ENCODE measurements around the gene ZCCHC10.
"Not testable (repeated sequence)": the region's sequence is repeated elsewhere in the genome, so short reads cannot be mapped to it uniquely, and the experiment has no call there.

The ZCCHC10 gene

GRCh38 chr5:133053448-133053847 lies 27.1 kb upstream of the ZCCHC10 start:
- peak overlapping the region; percentile 97 for H3K9ac ChIP-seq (ENCODE audit: low read length)
- no peaks in the 10 kb centered on the region for H3K27me3 ChIP-seq (replicated peaks; ENCODE audit: control insufficient read depth, insufficient read depth, low read length)
- H3K36me3 ChIP-seq (ENCODE audit: control insufficient read depth, insufficient read depth, low read length, severe bottlenecking): no peaks in the 10 kb centered on the region
- peak overlapping the region; percentile 95 for H3K4me3 ChIP-seq (ENCODE audit: low read length)
- no peak for DNase-seq (ENCODE audit: low read depth)
- peaks cover 28% of the 10 kb centered on the region for H3K4me1 ChIP-seq (ENCODE audit: control insufficient read depth, insufficient read depth, low read length)
- H3K9me3 ChIP-seq (ENCODE audit: control insufficient read depth, low read length): no peaks in the 10 kb centered on the region

DNA sequence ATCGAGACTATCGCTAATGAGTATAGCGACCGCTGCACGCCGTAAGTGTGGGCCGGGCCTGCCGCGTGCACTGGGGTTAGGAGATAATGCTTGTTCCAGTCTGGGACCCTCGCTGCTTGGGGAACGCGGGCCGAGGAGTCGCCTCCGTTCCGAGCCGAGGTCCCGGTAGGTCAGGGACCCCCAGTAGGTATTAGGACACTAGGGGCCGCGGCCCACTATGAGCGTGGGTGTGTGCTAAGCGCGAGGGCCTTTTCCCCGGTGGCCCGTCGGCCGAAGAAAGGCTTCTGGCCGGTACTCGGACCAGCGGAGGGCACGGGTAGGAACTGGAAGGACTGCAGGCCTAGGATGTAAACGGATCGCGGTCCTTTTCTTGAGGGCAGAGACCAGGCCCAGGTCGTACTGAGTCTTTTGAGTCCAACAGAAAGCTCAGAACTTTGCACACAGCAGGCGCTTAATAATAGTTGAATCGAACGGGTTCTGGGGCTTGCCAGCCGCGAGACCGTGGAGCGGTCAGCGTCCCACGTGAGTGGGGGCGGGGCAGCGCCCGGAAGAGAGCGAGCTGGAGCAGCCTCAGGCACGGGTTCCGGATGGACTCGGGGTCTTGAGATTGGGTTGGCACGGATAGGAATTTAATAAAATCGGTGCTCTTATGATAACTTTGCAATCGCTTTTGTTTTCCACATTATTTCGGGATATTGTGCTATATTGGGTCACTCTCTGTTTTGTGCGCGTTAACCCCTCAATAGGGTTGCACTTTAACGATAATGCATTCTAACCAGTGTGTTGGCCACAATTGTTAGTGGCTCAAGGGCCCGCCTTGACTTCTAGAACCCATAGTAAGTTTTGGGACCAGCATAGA lies 26.2 kb upstream of the ZCCHC10 start:
- H3K9ac ChIP-seq (ENCODE audit: low read length): peak overlapping the region; percentile 97
- H3K36me3 ChIP-seq (ENCODE audit: control insufficient read depth, insufficient read depth, low read length, severe bottlenecking): no peaks in the 10 kb centered on the region
- H3K4me1 ChIP-seq (ENCODE audit: control insufficient read depth, insufficient read depth, low read length): peaks cover 28% of the 10 kb centered on the region
- DNase-seq (ENCODE audit: low read depth): peak; percentile 78
- H3K27me3 ChIP-seq (replicated peaks; ENCODE audit: control insufficient read depth, insufficient read depth, low read length): no peaks in the 10 kb centered on the region
- no peaks in the 10 kb centered on the region for H3K9me3 ChIP-seq (ENCODE audit: control insufficient read depth, low read length)
- peak overlapping the region; percentile 95 for H3K4me3 ChIP-seq (ENCODE audit: low read length)

DNA sequence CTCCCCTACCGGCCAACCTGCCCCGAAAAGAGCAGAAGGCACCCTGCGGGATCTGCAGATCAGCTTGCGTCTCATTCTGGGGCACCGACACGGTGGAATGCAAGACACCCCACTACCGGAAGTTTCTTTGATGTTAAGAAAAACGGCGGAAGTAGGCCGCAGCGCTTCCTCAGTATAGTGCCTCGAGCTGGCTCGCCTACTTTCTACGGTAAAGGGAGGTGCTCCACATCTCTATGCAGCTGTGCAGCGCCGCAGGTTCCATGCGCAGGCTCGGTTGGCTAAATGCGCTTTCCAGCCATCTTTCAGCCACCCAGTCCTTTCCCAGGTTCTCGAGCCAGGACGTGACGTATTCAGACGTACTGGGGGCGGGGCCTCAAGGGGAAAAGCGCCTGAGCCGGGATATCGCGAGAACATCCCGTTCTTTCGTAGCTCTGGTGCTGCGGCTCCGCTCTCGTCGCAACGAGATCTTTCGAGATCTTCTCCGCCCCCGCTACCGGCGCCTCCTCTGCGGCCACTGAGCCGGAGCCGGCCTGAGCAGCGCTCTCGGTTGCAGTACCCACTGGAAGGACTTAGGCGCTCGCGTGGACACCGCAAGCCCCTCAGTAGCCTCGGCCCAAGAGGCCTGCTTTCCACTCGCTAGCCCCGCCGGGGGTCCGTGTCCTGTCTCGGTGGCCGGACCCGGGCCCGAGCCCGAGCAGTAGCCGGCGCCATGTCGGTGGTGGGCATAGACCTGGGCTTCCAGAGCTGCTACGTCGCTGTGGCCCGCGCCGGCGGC lies 25.4 kb upstream of the ZCCHC10 start, which contains the start of gene HSPA4:
HSPA4 (plus strand) TSS at position 472 of the 775 bp plus-strand sequence; CDS start at position 710, 238 bp downstream.
- Histone ChIP-seq H3K9me3 (ENCODE audit: control insufficient read depth, low read length) (no peaks in the 10 kb centered on the region), H3K4me3 (ENCODE audit: low read length) (peak within 1 kb of the TSS; percentile 95), H3K9ac (ENCODE audit: low read length) (peak within 1 kb of the TSS; percentile 97), H3K36me3 (ENCODE audit: control insufficient read depth, insufficient read depth, low read length, severe bottlenecking) (no peaks in the 10 kb centered on the region), H3K4me1 (ENCODE audit: control insufficient read depth, insufficient read depth, low read length) (peaks cover 19% of the 10 kb centered on the region), H3K27me3 (replicated peaks; ENCODE audit: control insufficient read depth, insufficient read depth, low read length) (no peaks in the 10 kb centered on the region)
- DNase-seq (ENCODE audit: low read depth): peak; percentile 100

GRCh38 chr5:133051061-133051541 lies 24.8 kb upstream of the ZCCHC10 start:
- H3K4me3 ChIP-seq (ENCODE audit: low read length): peak overlapping the region; percentile 95
- no peaks in the 10 kb centered on the region for H3K27me3 ChIP-seq (replicated peaks; ENCODE audit: control insufficient read depth, insufficient read depth, low read length)
- H3K9me3 ChIP-seq (ENCODE audit: control insufficient read depth, low read length): no peaks in the 10 kb centered on the region
- no peaks in the 10 kb centered on the region for H3K36me3 ChIP-seq (ENCODE audit: control insufficient read depth, insufficient read depth, low read length, severe bottlenecking)
- DNase-seq (ENCODE audit: low read depth): no peak
- H3K9ac ChIP-seq (ENCODE audit: low read length): peak overlapping the region; percentile 97
- H3K4me1 ChIP-seq (ENCODE audit: control insufficient read depth, insufficient read depth, low read length): peaks cover 19% of the 10 kb centered on the region

DNA sequence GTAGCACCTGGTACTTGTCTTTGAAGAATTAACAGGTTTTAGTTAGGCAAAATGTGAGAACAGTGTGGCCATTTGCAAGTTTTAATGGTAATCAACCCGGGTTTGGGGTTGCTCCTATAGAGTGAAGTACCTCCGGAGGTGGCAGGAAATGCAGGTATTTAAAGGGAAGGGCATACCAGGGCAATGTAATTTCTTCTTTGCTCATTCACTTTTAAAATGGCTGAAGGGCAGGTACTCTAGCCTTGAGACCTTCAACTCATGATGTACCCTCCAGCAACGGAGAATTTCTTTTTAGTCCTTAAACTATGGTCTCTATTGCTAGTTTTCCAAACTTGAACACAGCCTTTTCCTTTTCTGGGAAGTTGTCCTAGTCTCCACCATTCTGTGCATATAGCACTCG lies 24.2 kb upstream of the ZCCHC10 start:
- Histone ChIP-seq H3K9me3 (ENCODE audit: control insufficient read depth, low read length) (no peaks in the 10 kb centered on the region), H3K27me3 (replicated peaks; ENCODE audit: control insufficient read depth, insufficient read depth, low read length) (no peaks in the 10 kb centered on the region), H3K36me3 (ENCODE audit: control insufficient read depth, insufficient read depth, low read length, severe bottlenecking) (no peaks in the 10 kb centered on the region), H3K4me1 (ENCODE audit: control insufficient read depth, insufficient read depth, low read length) (peaks cover 17% of the 10 kb centered on the region), H3K9ac (ENCODE audit: low read length) (peak overlapping the region; percentile 97), H3K4me3 (ENCODE audit: low read length) (peak overlapping the region; percentile 95)
- DNase-seq (ENCODE audit: low read depth): no peak

DNA sequence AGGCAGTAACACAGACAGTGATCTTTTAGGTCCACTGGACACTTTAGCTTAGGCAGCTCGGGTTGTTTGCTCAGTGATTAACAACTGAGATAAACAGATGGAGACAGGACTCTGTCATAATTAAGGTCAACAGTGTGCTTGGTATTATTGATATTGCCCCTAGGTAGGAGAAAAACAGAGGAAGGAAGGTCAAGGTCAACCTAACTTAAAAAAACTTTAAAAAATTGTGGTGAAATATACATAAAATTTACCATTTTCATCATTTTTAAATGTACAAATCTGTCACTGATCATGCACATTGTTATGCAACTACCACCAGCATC lies 23.3 kb upstream of the ZCCHC10 start:
- Histone ChIP-seq H3K27me3 (replicated peaks; ENCODE audit: control insufficient read depth, insufficient read depth, low read length) (no peaks in the 10 kb centered on the region), H3K9ac (ENCODE audit: low read length) (peak overlapping the region; percentile 30), H3K36me3 (ENCODE audit: control insufficient read depth, insufficient read depth, low read length, severe bottlenecking) (no peaks in the 10 kb centered on the region), H3K4me1 (ENCODE audit: control insufficient read depth, insufficient read depth, low read length) (peaks cover 11% of the 10 kb centered on the region), H3K4me3 (ENCODE audit: low read length) (no peak overlapping the region), H3K9me3 (ENCODE audit: control insufficient read depth, low read length) (no peaks in the 10 kb centered on the region)
- no peak for DNase-seq (ENCODE audit: low read depth)

- Histone ChIP-seq H3K27me3 (replicated peaks; ENCODE audit: control insufficient read depth, insufficient read depth, low read length) (no peaks in the 10 kb centered on the region), H3K9me3 (ENCODE audit: control insufficient read depth, low read length) (no peaks in the 10 kb centered on the region), H3K4me3 (ENCODE audit: low read length) (no peak overlapping the region), H3K9ac (ENCODE audit: low read length) (peak overlapping the region; percentile 30), H3K36me3 (ENCODE audit: control insufficient read depth, insufficient read depth, low read length, severe bottlenecking) (no peaks in the 10 kb centered on the region), H3K4me1 (ENCODE audit: control insufficient read depth, insufficient read depth, low read length) (peaks cover 11% of the 10 kb centered on the region)
- DNase-seq (ENCODE audit: low read depth): peak; percentile 66
Observed at GRCh38 chr5:133048993-133049725, 22.8 kb upstream of the ZCCHC10 start.

DNA sequence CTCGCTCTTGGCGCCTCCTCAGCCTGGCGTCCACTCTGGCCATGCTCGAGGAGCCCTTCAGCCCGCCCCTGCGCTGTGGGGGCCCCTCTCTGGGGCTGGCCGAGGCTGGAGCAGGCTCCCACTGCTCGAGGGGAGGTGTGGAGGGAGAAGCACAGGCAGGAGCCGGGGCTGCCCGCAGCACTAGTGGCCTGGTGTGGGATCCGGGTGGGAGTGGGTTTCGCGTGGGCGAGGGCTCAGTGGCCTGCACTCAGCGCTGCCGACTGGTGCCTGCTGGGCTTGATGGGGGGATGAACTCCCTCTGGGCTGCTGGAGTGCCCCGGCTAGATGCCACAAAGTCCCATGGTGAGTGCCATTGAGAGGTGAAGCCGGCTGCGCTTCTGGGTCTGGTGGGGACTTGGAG lies 21.1 kb upstream of the ZCCHC10 start:
- Histone ChIP-seq H3K9me3 (ENCODE audit: control insufficient read depth, low read length) (no peaks in the 10 kb centered on the region), H3K4me3 (ENCODE audit: low read length) (no peak overlapping the region), H3K36me3 (ENCODE audit: control insufficient read depth, insufficient read depth, low read length, severe bottlenecking) (no peaks in the 10 kb centered on the region), H3K9ac (ENCODE audit: low read length) (no peak overlapping the region), H3K27me3 (replicated peaks; ENCODE audit: control insufficient read depth, insufficient read depth, low read length) (no peaks in the 10 kb centered on the region), H3K4me1 (ENCODE audit: control insufficient read depth, insufficient read depth, low read length) (peaks cover 11% of the 10 kb centered on the region)
- no peak for DNase-seq (ENCODE audit: low read depth)

GRCh38 chr5:133046560-133046959 lies 20.2 kb upstream of the ZCCHC10 start:
- peaks cover 11% of the 10 kb centered on the region for H3K4me1 ChIP-seq (ENCODE audit: control insufficient read depth, insufficient read depth, low read length)
- H3K9me3 ChIP-seq (ENCODE audit: control insufficient read depth, low read length); H3K9ac ChIP-seq (ENCODE audit: low read length); H3K27me3 ChIP-seq (replicated peaks; ENCODE audit: control insufficient read depth, insufficient read depth, low read length); DNase-seq (ENCODE audit: low read depth); H3K4me3 ChIP-seq (ENCODE audit: low read length); H3K36me3 ChIP-seq (ENCODE audit: control insufficient read depth, insufficient read depth, low read length, severe bottlenecking): not testable (repeated sequence)

DNA sequence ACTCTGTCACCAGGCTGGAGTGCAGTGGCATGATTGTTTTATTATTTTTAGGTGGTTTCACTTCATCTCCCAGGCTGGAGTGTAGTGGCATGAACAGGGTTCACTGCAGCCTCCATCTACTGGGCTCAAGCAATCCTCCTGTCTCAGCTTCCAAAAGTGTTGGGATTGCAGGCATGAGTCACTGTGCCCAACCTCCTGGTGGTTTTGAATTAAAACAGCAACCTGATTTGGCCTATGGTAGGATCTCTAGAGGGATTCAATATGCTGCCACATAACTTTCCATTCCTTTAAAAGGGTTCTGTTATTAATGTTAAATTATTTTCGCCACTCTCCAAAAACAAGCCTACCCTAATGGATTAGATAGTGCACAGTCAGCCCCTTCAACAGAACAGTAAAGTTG lies 15.6 kb upstream of the ZCCHC10 start:
- H3K36me3 ChIP-seq (ENCODE audit: control insufficient read depth, insufficient read depth, low read length, severe bottlenecking): no peaks in the 10 kb centered on the region
- H3K9me3 ChIP-seq (ENCODE audit: control insufficient read depth, low read length): no peaks in the 10 kb centered on the region
- DNase-seq (ENCODE audit: low read depth): no peak
- no peak overlapping the region for H3K9ac ChIP-seq (ENCODE audit: low read length)
- no peak overlapping the region for H3K4me3 ChIP-seq (ENCODE audit: low read length)
- no peaks in the 10 kb centered on the region for H3K27me3 ChIP-seq (replicated peaks; ENCODE audit: control insufficient read depth, insufficient read depth, low read length)
- H3K4me1 ChIP-seq (ENCODE audit: control insufficient read depth, insufficient read depth, low read length): peaks cover 3% of the 10 kb centered on the region
